Testis (tissue), 2 donors: ENCODE results near the gene ULK3.

Experiments used
- POLR2A ChIP-seq: fragments of 450-650 bp; IDR thresholded peaks from one replicate; pipeline ENCODE4 v1.6.1; 2017; ENCODE audit warnings: antibody characterized with exemption, mild to moderate bottlenecking, moderate library complexity
- TF ChIP-seq, protein P1 (sequence below), 3 experiments: fragments of 450-650 bp in 2 of 3; fragments of 200-600 bp in 1 of 3; sonication (generic) in 1 of 3; IDR thresholded peaks; one replicate each; pipeline ENCODE4 v1.5.1; 2016 to 2019; ENCODE audit warnings: antibody characterized with exemption in 3 of 3, mild to moderate bottlenecking in 2 of 3, moderate library complexity in 1 of 3

- TF ChIP-seq, protein P1, sequence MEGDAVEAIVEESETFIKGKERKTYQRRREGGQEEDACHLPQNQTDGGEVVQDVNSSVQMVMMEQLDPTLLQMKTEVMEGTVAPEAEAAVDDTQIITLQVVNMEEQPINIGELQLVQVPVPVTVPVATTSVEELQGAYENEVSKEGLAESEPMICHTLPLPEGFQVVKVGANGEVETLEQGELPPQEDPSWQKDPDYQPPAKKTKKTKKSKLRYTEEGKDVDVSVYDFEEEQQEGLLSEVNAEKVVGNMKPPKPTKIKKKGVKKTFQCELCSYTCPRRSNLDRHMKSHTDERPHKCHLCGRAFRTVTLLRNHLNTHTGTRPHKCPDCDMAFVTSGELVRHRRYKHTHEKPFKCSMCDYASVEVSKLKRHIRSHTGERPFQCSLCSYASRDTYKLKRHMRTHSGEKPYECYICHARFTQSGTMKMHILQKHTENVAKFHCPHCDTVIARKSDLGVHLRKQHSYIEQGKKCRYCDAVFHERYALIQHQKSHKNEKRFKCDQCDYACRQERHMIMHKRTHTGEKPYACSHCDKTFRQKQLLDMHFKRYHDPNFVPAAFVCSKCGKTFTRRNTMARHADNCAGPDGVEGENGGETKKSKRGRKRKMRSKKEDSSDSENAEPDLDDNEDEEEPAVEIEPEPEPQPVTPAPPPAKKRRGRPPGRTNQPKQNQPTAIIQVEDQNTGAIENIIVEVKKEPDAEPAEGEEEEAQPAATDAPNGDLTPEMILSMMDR (IDR thresholded peaks at IDR 0.05), result no peak
- TF ChIP-seq POLR2A, result no peak
Measured at GRCh38 chr15:74808078-74808839, 34.7 kb downstream of the ULK3 start.
